LNCaP clone FGC (cell line): Measurements from ENCODE around the gene HES2.
"Not testable (repeated sequence)": the region's sequence is repeated elsewhere in the genome, so short reads cannot be mapped to it uniquely, and the experiment has no call there.

Experiments
- DNase-seq: peaks from one replicate; pipeline ENCODE4 v3.0.0-alpha.2; 2011; ENCODE audit warnings: low read depth
- H3K4me3 ChIP-seq: 2 replicates; pipeline ENCODE4 v1.5.1; 2011; ENCODE audit warnings: mild to moderate bottlenecking, low read depth, low read length, control low read depth
- TF ChIP-seq, protein P1 (sequence below): IDR thresholded peaks from 2 replicates; pipeline ENCODE4 v1.5.1; 2012; ENCODE audit warnings: mild to moderate bottlenecking; ENCODE audit not compliant: control insufficient read depth, insufficient read depth; ENCODE audit errors: extremely low read depth

The HES2 gene

GRCh38 chr1:6367381-6368012 lies 52.2 kb downstream of the HES2 start:
- TF ChIP-seq, protein P1, sequence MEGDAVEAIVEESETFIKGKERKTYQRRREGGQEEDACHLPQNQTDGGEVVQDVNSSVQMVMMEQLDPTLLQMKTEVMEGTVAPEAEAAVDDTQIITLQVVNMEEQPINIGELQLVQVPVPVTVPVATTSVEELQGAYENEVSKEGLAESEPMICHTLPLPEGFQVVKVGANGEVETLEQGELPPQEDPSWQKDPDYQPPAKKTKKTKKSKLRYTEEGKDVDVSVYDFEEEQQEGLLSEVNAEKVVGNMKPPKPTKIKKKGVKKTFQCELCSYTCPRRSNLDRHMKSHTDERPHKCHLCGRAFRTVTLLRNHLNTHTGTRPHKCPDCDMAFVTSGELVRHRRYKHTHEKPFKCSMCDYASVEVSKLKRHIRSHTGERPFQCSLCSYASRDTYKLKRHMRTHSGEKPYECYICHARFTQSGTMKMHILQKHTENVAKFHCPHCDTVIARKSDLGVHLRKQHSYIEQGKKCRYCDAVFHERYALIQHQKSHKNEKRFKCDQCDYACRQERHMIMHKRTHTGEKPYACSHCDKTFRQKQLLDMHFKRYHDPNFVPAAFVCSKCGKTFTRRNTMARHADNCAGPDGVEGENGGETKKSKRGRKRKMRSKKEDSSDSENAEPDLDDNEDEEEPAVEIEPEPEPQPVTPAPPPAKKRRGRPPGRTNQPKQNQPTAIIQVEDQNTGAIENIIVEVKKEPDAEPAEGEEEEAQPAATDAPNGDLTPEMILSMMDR = no peak
- DNase-seq = no peak
- H3K4me3 ChIP-seq = no peak overlapping the region

DNA sequence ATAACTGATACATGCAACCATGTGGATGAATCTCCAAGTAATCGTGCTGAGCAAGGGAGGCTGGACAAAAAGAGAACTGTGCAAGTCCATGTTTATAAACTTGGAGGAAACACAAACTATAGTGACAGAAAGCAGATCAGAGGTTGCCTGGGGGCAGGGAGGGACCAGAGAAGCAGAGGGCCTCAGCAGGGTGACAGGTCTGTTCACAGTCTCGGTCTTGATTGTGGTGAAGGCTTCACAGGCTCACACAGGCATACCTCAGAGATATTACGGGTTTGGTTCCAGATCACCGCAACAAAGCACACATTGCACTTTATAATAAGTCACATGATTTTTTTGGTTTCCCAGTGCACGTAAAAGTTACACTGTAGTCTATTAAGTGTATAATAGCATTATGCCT lies 54.7 kb downstream of the HES2 start:
- TF ChIP-seq, protein P1 = no peak

GRCh38 chr1:6363085-6363884 lies 56.4 kb downstream of the HES2 start:
- not testable (repeated sequence) for DNase-seq, H3K4me3 ChIP-seq
- TF ChIP-seq, protein P1 = peak; percentile 49

More for the DNA sequence above, 54.7 kb downstream of the HES2 start:
- DNase-seq = no peak
- no peak overlapping the region for H3K4me3 ChIP-seq
